Occipital lobe (tissue), 2 donors: ENCODE data around the gene XNDC1N. TPM values are rescaled to one million over a fixed set of nuclear protein-coding genes. Genes with fewer than 3 reads are reported as not detected.
"Not testable (repeated sequence)": the region's sequence is repeated elsewhere in the genome, so short reads cannot be mapped to it uniquely, and the experiment has no call there.

ENCODE experiments used
- DNase-seq: peaks from one replicate; lab custom pipeline; 2025; lab: John Stamatoyannopoulos, UW
- total RNA-seq: library from RNA; depleted of rRNA; stranded (reverse); fragments of >200 nt; gene quantifications from one replicate; pipeline ENCODE4 v1.2.3, GENCODE V29; 2014

XNDC1N gene
- total RNA-seq, 1 donor from 2014 or later: 6.2 TPM

GRCh38 chr11:71933141-71933933, 4.9 kb upstream of the XNDC1N start:
- no peak for DNase-seq

- no peak for DNase-seq
These were observed 2.8 kb upstream of the XNDC1N start for GRCh38 chr11:71931245-71931602.

GRCh38 chr11:71930556-71931244, 2.3 kb upstream of the XNDC1N start:
- DNase-seq: no peak

- DNase-seq: no peak
These were observed 1.1 kb upstream of the XNDC1N start for GRCh38 chr11:71929491-71929890.

- peak; percentile 97 for DNase-seq
These were observed 496 bp upstream of the XNDC1N start, which contains the start of gene RNF121 for GRCh38 chr11:71928737-71929443. RNF121 (plus strand) TSS chr11:71929046; CDS start chr11:71929062, 16 bp downstream.

GRCh38 chr11:71917646-71918140, 10.7 kb downstream of the XNDC1N start:
- no peak for DNase-seq

- no peak for DNase-seq
These were observed 13.7 kb downstream of the XNDC1N start for GRCh38 chr11:71914617-71915189.

- DNase-seq: no peak
These were observed 14.5 kb downstream of the XNDC1N start for GRCh38 chr11:71913756-71914526.

- DNase-seq: not testable (repeated sequence)
These were observed 16.4 kb downstream of the XNDC1N start for GRCh38 chr11:71911986-71912340.

GRCh38 chr11:71911321-71911985, 16.9 kb downstream of the XNDC1N start:
- DNase-seq: not testable (repeated sequence)

GRCh38 chr11:71910775-71911174, 17.6 kb downstream of the XNDC1N start:
- DNase-seq: not testable (repeated sequence)

GRCh38 chr11:71908218-71908617, 20.2 kb downstream of the XNDC1N start:
- no peak for DNase-seq

- DNase-seq: not testable (repeated sequence)
These were observed 27.3 kb downstream of the XNDC1N start for GRCh38 chr11:71901137-71901536.

GRCh38 chr11:71895961-71896360, 32.4 kb downstream of the XNDC1N start:
- DNase-seq: no peak

- not testable (repeated sequence) for DNase-seq
These were observed 39.1 kb downstream of the XNDC1N start for GRCh38 chr11:71889181-71889872.

GRCh38 chr11:71888335-71889010, 39.9 kb downstream of the XNDC1N start:
- not testable (repeated sequence) for DNase-seq

GRCh38 chr11:71885806-71886205, 42.6 kb downstream of the XNDC1N start:
- not testable (repeated sequence) for DNase-seq
